A549 (cell line): ENCODE measurements around the gene NPBWR2. TPM values are rescaled to one million over a fixed set of nuclear protein-coding genes. Genes with fewer than 3 reads are reported as not detected.
A peak's percentile ranks its signal among the peaks of the same experiment; 100 is the strongest.

Experiments
- ATAC-seq, 2 experiments: fragments of 200-7000 bp in 1 of 2; fragments of >200 bp in 1 of 2; cut with Nextera tagmentation in 1 of 2; cut with Tn5 transposase in 1 of 2; 3 replicates each; pipeline versions ENCODE4 v1.8.0 to v1.9.1; 2018 to 2020; ENCODE audit warnings: mild to moderate bottlenecking in 1 of 2, moderate library complexity in 1 of 2
- CTCF ChIA-PET: fragments of 300-600 bp; sonication (Branson Sonifier 250); formaldehyde crosslinking; extraction: SDS; loops from one replicate; lab custom pipeline; 2021; ENCODE audit warnings: antibody characterized with exemption, inconsistent platforms; lab: Yijun Ruan, JAX
- POLR2A ChIA-PET: fragments of 350-600 bp; formaldehyde crosslinking; extraction: SDS; loops from one replicate; lab custom pipeline; 2021; ENCODE audit warnings: antibody characterized with exemption, inconsistent platforms; lab: Yijun Ruan, JAX
- DNase-seq, 2 experiments: peaks; one replicate each; pipeline versions ENCODE4 v3.0.0 to v3.0.0-alpha.2; 2011 to 2016; ENCODE audit warnings: low read depth in 1 of 2, low spot score in 1 of 2
- FAIRE-seq: peaks from 2 replicates; lab custom pipeline; 2011; peaks lifted over from hg19 to GRCh38; lab: Jason Lieb, UNC
- H3K27ac ChIP-seq, 2 experiments: fragments of >200 bp; sonication (Bioruptor Twin); formaldehyde crosslinking; 3 replicates each; pipeline ENCODE4 v1.5.1; 2016 to 2017
- H3K4me1 ChIP-seq: fragments of >200 bp; sonication (Bioruptor Twin); formaldehyde crosslinking; 3 replicates; pipeline ENCODE4 v1.6.1; 2016
- H3K4me2 ChIP-seq: fragments of >200 bp; sonication (Bioruptor Twin); formaldehyde crosslinking; 3 replicates; pipeline ENCODE4 v1.6.1; 2016
- H3K4me3 ChIP-seq: fragments of >200 bp; sonication (Bioruptor Twin); formaldehyde crosslinking; 3 replicates; pipeline ENCODE4 v1.5.1; 2016
- H3K9me3 ChIP-seq: fragments of >200 bp; sonication (Bioruptor Twin); formaldehyde crosslinking; 3 replicates; pipeline ENCODE4 v1.6.1; 2016
- CBX2 ChIP-seq: fragments of 200-600 bp; sonication (generic); IDR thresholded peaks from 2 replicates; pipeline ENCODE4 v1.6.1; 2016; ENCODE audit warnings: low read depth, mild to moderate bottlenecking, borderline replicate concordance
- CEBPB ChIP-seq, 2 experiments: fragments of >200 bp in 1 of 2; sonication (Bioruptor Twin) in 1 of 2; formaldehyde crosslinking in 1 of 2; IDR thresholded peaks; 2 replicates each; pipeline ENCODE4 v1.6.1; 2012 to 2016
- CHD4 ChIP-seq: fragments of 200-600 bp; sonication (generic); IDR thresholded peaks from 2 replicates; pipeline ENCODE4 v1.6.1; 2016; ENCODE audit warnings: antibody characterized with exemption, mild to moderate bottlenecking, borderline replicate concordance
- EHMT2 ChIP-seq: fragments of 200-600 bp; sonication (generic); IDR thresholded peaks from 2 replicates; pipeline ENCODE4 v1.6.1; 2016; ENCODE audit warnings: antibody characterized with exemption, low read depth, mild to moderate bottlenecking, moderate library complexity
- EP300 ChIP-seq, 2 experiments: fragments of >200 bp; sonication (Bioruptor Twin); formaldehyde crosslinking; IDR thresholded peaks; 2 replicates in 1 of 2; 3 replicates in 1 of 2; pipeline ENCODE4 v1.6.1; 2016 to 2017
- GATA3 ChIP-seq: IDR thresholded peaks from 2 replicates; pipeline ENCODE4 v1.6.1; 2012; ENCODE audit warnings: borderline replicate concordance
- HDAC2 ChIP-seq: fragments of 200-600 bp; sonication (generic); IDR thresholded peaks from 2 replicates; pipeline ENCODE4 v1.6.1; 2016
- HEYL ChIP-seq: fragments of 250-450 bp; sonication (Bioruptor Pico); IDR thresholded peaks from 2 replicates; pipeline ENCODE4 v1.8.0; 2021; ENCODE audit warnings: mild to moderate bottlenecking, moderate library complexity
- HOXB13 ChIP-seq: fragments of 250-450 bp; sonication (Bioruptor Pico); IDR thresholded peaks from 2 replicates; pipeline ENCODE4 v1.5.0; 2020; ENCODE audit warnings: low read depth, mild to moderate bottlenecking, moderate library complexity
- JUN ChIP-seq, 2 experiments: fragments of >200 bp; sonication (Bioruptor Twin); formaldehyde crosslinking; IDR thresholded peaks; 2 replicates in 1 of 2; 3 replicates in 1 of 2; pipeline ENCODE4 v1.6.1; 2016 to 2017
- KDM5A ChIP-seq: fragments of 200-600 bp; sonication (generic); IDR thresholded peaks from 2 replicates; pipeline ENCODE4 v1.6.1; 2016; ENCODE audit warnings: antibody characterized with exemption, mild to moderate bottlenecking
- NR3C1 ChIP-seq: fragments of >200 bp; sonication (Bioruptor Twin); formaldehyde crosslinking; IDR thresholded peaks from 3 replicates; pipeline ENCODE4 v1.6.1; 2017
- PHF8 ChIP-seq: fragments of 200-600 bp; sonication (generic); IDR thresholded peaks from 2 replicates; pipeline ENCODE4 v1.6.1; 2016; ENCODE audit warnings: low read depth, mild to moderate bottlenecking, antibody characterized with exemption, moderate library complexity, borderline replicate concordance
- POLR2A ChIP-seq: IDR thresholded peaks from 2 replicates; pipeline ENCODE4 v1.6.1; 2012; ENCODE audit warnings: mild to moderate bottlenecking, low read length
- RCOR1 ChIP-seq: fragments of 150-350 bp; IDR thresholded peaks from 2 replicates; pipeline ENCODE4 v1.6.1; 2014; ENCODE audit warnings: antibody characterized with exemption, low read length, low read depth
- RNF2 ChIP-seq: fragments of 200-600 bp; sonication (generic); IDR thresholded peaks from 2 replicates; pipeline ENCODE4 v1.6.1; 2016; ENCODE audit warnings: low read depth, mild to moderate bottlenecking, antibody characterized with exemption, moderate library complexity, borderline replicate concordance
- WGBS: methylation state at CpG from one replicate; pipeline ENCODE4 v1.1.6; 2017; ENCODE audit errors: missing lambda C conversion rate; 5-methylcytosine and 5-hydroxymethylcytosine counted together
- polyA plus RNA-seq, 4 experiments: library from polyadenylated mRNA; depleted of rRNA in 3 of 4; stranded (reverse); fragments of >200 nt; fragmentation: RNase III in 1 of 4; extraction: RNeasy Plus Mini Kit Qiagen cat#74134 plus additional on column Dnase treatment in 1 of 4; gene quantifications; 2 replicates in 3 of 4; 3 replicates in 1 of 4; pipeline ENCODE4 v1.2.3, GENCODE V29; 2011 to 2017
- TF ChIP-seq, protein P1 (sequence below): IDR thresholded peaks from 2 replicates; pipeline ENCODE4 v1.6.1; 2012
- TF ChIP-seq, protein P2 (sequence below): fragments of 450-650 bp; IDR thresholded peaks from 2 replicates; pipeline ENCODE4 v1.6.1; 2014; ENCODE audit warnings: antibody characterized with exemption
- TF ChIP-seq, protein P3 (sequence below): IDR thresholded peaks from 2 replicates; pipeline ENCODE4 v1.6.1; 2012
- TF ChIP-seq, protein P4 (sequence below): fragments of 250-450 bp; sonication (Bioruptor Pico); IDR thresholded peaks from 2 replicates; pipeline ENCODE4 v1.5.0; 2021; ENCODE audit warnings: mild to moderate bottlenecking, moderate library complexity, borderline replicate concordance

Gene NPBWR2
- polyA plus RNA-seq, 2 of the 4 experiments (the other 2 are of a cell fraction): not detected

DNA sequence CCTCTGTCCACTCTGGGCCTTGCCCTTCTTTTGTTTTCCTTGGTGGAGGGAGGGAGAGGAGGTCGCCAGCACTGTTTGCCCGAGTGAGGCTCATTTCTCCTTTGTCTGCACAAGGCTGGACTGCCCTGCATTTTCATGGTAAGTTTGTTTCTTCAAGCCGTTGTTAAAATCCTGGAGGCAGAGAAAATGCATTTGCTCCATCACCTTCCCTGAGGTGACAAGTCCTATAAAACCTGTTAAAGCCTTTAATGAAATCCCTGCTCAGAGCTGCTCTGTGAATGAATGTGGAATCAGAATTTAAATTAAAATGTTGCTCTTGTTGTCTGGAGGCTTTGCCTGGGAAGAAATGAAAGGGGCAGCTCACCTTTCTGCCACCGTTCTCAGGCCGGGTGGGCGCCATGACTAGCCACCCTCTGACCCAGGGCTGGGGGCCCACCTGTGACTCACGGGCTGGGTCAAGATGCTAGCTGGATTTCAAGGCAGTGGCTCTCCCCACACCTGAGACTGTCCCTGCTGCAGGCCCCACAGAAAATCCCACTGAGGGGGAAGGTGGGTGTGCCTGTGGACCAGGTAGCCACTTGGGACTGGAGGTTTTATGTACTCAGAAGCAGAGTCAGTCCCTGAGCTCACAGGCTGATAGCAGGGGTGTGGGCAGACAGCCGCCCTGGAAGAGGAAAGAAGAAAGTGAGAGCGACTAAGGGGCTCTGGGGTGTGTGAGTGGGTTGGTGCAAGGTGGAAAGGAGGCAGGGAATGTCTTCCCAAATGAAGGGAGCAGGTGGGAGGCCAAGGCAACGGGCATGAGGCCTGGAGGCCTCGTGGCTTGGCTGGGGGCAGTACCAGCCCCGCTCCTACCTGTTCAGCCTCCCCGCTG lies 32.9 kb upstream of the NPBWR2 start:
- TF ChIP-seq HEYL (CRISPR knock-in tag): no peak
- ATAC-seq: no peak; a peak in 1 of 6 replicates

GRCh38 chr20:64139199-64140060 lies 32.1 kb upstream of the NPBWR2 start:
- Histone ChIP-seq H3K4me3 (no peak overlapping the region), H3K9me3 (peaks cover under 1% of the 10 kb centered on the region; the same call in 2 of the 3 replicates), H3K4me2 (no peak overlapping the region), H3K4me1 (no peaks in the 10 kb centered on the region), H3K27ac (no peak overlapping the region)
- WGBS: 75% methylated on average over 17 of the region's 21 CpGs
- POLR2A ChIA-PET: no interaction called here
- DNase-seq (no peak), ATAC-seq (0 out of 6 replicates have a peak, but pooled peaks of 1 of the 2 experiments have one; percentile 25), FAIRE-seq (no peak)
- CTCF ChIA-PET: interaction anchor here (0.6 to 4.5 kb wide), 3 partner anchors 19 to 71 kb away, joined by 3 to 29 read pairs (median 4); partner anchors contain the start of gene LKAAEAR1
- TF ChIP-seq, protein P1, sequence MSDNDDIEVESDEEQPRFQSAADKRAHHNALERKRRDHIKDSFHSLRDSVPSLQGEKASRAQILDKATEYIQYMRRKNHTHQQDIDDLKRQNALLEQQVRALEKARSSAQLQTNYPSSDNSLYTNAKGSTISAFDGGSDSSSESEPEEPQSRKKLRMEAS: no peak
- no peak for TF ChIP-seq CBX2
- TF ChIP-seq GATA3: no peak
- no peak for TF ChIP-seq KDM5A
- TF ChIP-seq EP300 (IDR thresholded peaks at IDR 0.05): no peak
- TF ChIP-seq POLR2A: no peak
- TF ChIP-seq, protein P2, sequence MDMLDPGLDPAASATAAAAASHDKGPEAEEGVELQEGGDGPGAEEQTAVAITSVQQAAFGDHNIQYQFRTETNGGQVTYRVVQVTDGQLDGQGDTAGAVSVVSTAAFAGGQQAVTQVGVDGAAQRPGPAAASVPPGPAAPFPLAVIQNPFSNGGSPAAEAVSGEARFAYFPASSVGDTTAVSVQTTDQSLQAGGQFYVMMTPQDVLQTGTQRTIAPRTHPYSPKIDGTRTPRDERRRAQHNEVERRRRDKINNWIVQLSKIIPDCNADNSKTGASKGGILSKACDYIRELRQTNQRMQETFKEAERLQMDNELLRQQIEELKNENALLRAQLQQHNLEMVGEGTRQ: no peak
- TF ChIP-seq, all 56 proteins: peak for 0

More for the DNA sequence above, 32.9 kb upstream of the NPBWR2 start:
- Histone ChIP-seq H3K4me2 (no peak overlapping the region), H3K4me1 (no peaks in the 10 kb centered on the region), H3K27ac (no peak overlapping the region), H3K9me3 (peaks cover 9% of the 10 kb centered on the region), H3K4me3 (no peak overlapping the region)
- ChIA-PET POLR2A (no interaction called here), CTCF (interaction anchor here (1.0 to 4.5 kb wide), 3 partner anchors 19 to 102 kb away, joined by 3 to 29 read pairs (median 4); partner anchors contain the start of gene LKAAEAR1)
- no peak for DNase-seq
- no peak for FAIRE-seq
- 53% methylated on average over 13 of the region's 13 CpGs for WGBS

- DNase-seq: no peak
- ATAC-seq: no peak
- H3K4me3 ChIP-seq: no peak overlapping the region
- TF ChIP-seq KDM5A: no peak
- no peak for TF ChIP-seq HOXB13
- TF ChIP-seq CHD4: no peak
- no peak for TF ChIP-seq JUN (IDR thresholded peaks at IDR 0.05)
- TF ChIP-seq CEBPB (IDR thresholded peaks at IDR 0.05): no peak
- TF ChIP-seq CBX2: no peak
- no peak for TF ChIP-seq RCOR1
- TF ChIP-seq HDAC2: no peak
- CTCF ChIA-PET: interaction anchor here (0.8 to 4.5 kb wide), 4 partner anchors 8 to 59 kb away, joined by 3 to 29 read pairs (median 3); partner anchors contain the start of gene RGS19
- H3K4me1 ChIP-seq: no peaks in the 10 kb centered on the region
- no peak for FAIRE-seq
- H3K27ac ChIP-seq: no peak overlapping the region
- POLR2A ChIA-PET: no interaction called here
- H3K9me3 ChIP-seq: no peaks in the 10 kb centered on the region
- H3K4me2 ChIP-seq: no peak overlapping the region
- 83% methylated on average over 17 of the region's 18 CpGs for WGBS
Measured at GRCh38 chr20:64138276-64138815, 31.0 kb upstream of the NPBWR2 start.

- ChIA-PET CTCF (interaction anchor here (0.8 to 4.5 kb wide), 3 partner anchors 8 to 58 kb away, joined by 3 to 29 read pairs (median 3); partner anchors contain the start of gene RGS19), POLR2A (no interaction called here)
- Histone ChIP-seq H3K4me2 (no peak overlapping the region), H3K4me1 (no peaks in the 10 kb centered on the region), H3K27ac (no peak overlapping the region), H3K4me3 (no peak overlapping the region), H3K9me3 (no peaks in the 10 kb centered on the region)
- ATAC-seq: peak in 1 of 2 experiments; percentile 44; a peak in 1 of 6 replicates
- no peak for DNase-seq
- FAIRE-seq: no peak
- WGBS: 45% methylated on average over 5 of the region's 6 CpGs
- TF ChIP-seq, protein P3, sequence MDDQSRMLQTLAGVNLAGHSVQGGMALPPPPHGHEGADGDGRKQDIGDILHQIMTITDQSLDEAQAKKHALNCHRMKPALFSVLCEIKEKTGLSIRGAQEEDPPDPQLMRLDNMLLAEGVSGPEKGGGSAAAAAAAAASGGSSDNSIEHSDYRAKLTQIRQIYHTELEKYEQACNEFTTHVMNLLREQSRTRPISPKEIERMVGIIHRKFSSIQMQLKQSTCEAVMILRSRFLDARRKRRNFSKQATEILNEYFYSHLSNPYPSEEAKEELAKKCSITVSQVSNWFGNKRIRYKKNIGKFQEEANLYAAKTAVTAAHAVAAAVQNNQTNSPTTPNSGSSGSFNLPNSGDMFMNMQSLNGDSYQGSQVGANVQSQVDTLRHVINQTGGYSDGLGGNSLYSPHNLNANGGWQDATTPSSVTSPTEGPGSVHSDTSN: no peak
- TF ChIP-seq CHD4: no peak
- TF ChIP-seq, protein P4, sequence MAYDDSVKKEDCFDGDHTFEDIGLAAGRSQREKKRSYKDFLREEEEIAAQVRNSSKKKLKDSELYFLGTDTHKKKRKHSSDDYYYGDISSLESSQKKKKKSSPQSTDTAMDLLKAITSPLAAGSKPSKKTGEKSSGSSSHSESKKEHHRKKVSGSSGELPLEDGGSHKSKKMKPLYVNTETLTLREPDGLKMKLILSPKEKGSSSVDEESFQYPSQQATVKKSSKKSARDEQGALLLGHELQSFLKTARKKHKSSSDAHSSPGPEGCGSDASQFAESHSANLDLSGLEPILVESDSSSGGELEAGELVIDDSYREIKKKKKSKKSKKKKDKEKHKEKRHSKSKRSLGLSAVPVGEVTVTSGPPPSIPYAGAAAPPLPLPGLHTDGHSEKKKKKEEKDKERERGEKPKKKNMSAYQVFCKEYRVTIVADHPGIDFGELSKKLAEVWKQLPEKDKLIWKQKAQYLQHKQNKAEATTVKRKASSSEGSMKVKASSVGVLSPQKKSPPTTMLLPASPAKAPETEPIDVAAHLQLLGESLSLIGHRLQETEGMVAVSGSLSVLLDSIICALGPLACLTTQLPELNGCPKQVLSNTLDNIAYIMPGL (CRISPR knock-in tag): no peak
- TF ChIP-seq RNF2: no peak
- TF ChIP-seq NR3C1: no peak
- no peak for TF ChIP-seq POLR2A
- TF ChIP-seq HDAC2: no peak
- no peak for TF ChIP-seq RCOR1
- TF ChIP-seq HOXB13: no peak
- TF ChIP-seq PHF8: no peak
- TF ChIP-seq EHMT2: no peak
- no peak for TF ChIP-seq EP300 (IDR thresholded peaks at IDR 0.05)
Measured at GRCh38 chr20:64137598-64138031, 30.2 kb upstream of the NPBWR2 start.
